Psoas muscle (tissue), 8 donors: ENCODE results near the gene SASH3. TPM values are rescaled to one million over a fixed set of nuclear protein-coding genes. Genes with fewer than 3 reads are reported as not detected.

ENCODE experiments used
- ATAC-seq, 4 donors: fragments of 200-7000 bp; cut with Tn5 transposase; one replicate each; pipeline ENCODE4 v1.9.1; 2020; ENCODE audit warnings: moderate library complexity in 3 of 4, mild to moderate bottlenecking in 2 of 4
- DNase-seq, 2 donors: peaks; one replicate each; pipeline ENCODE4 v3.0.0-alpha.2; 2020
- H3K27ac ChIP-seq: fragments of 200-600 bp; one replicate; pipeline ENCODE4 v1.8.0; 2022
- H3K27me3 ChIP-seq, 3 donors: fragments of 200-600 bp in 1 of 3; one replicate each; pipeline versions ENCODE4 v1.6.1 to v1.8.0; 2013 to 2022; ENCODE audit warnings: low read length in 2 of 3, mild to moderate bottlenecking in 2 of 3, moderate library complexity in 1 of 3; ENCODE audit not compliant: insufficient read depth in 3 of 3
- H3K36me3 ChIP-seq, 2 donors: fragments of 200-600 bp in 1 of 2; one replicate each; pipeline versions ENCODE4 v1.6.1 to v1.8.0; 2013 to 2022; ENCODE audit warnings: low read depth in 1 of 2, mild to moderate bottlenecking in 1 of 2, moderate library complexity in 1 of 2; ENCODE audit not compliant: insufficient read depth in 1 of 2
- H3K4me1 ChIP-seq: fragments of 200-600 bp; one replicate; pipeline ENCODE4 v1.8.0; 2022
- H3K4me3 ChIP-seq: fragments of 200-600 bp; one replicate; pipeline ENCODE4 v1.8.0; 2022; ENCODE audit warnings: mild to moderate bottlenecking
- H3K9me3 ChIP-seq: fragments of 200-600 bp; one replicate; pipeline ENCODE4 v1.8.0; 2022
- CTCF ChIP-seq: fragments of 200-600 bp; IDR thresholded peaks from one replicate; pipeline ENCODE4 v1.8.0; 2022; ENCODE audit warnings: antibody characterized with exemption
- WGBS, 3 donors: extraction: QIAGEN DNeasy Blood & Tissue Kit; methylation state at CpG; one replicate each; pipeline versions ENCODE4 v1.1.6 to v1.1.7; 2013; 5-methylcytosine and 5-hydroxymethylcytosine counted together
- intact Hi-C, 2 donors: fragments of 100-400 bp; cut with DNase I; formaldehyde crosslinking; loops; one replicate each; pipeline versions ENCODE4 v1.11.0 to v1.14.2; 2022
- polyA plus RNA-seq, 3 donors: library from polyadenylated mRNA; stranded (reverse); fragments of 200-250 nt; gene quantifications; one replicate each; pipeline ENCODE4 v1.2.3, GENCODE V29; 2013
- total RNA-seq, 4 donors: library from RNA; stranded (reverse); fragmentation: NEBNext Ultra II Directional in 2 of 4; extraction: Animal tissue kit (Norgen Biotek cat#: 25700) in 2 of 4; gene quantifications; one replicate each; pipeline versions ENCODE4 v1.2.1 to v1.2.4, GENCODE V29; 2021 to 2023
- donor health status: healthy with polysubstance abuse.
- donor health status: DM: no; HTN: no; CAD: no; lungs with moderate emphysema.
- donor health status: Bipolar disorder and iron deficiency.
- donor health status: healthy.
- donor health status: DM: yes; HTN: yes; CAD: no.
- donor health status: DM: no; HTN: no; CAD: no.
- donor health status: DM: no; HTN: no; CAD: no.
- donor health status: DM: yes; HTN: yes; CAD: no.

Gene SASH3
- total and polyA plus RNA-seq, 7 donors, result 0.58 to 2.5 (median 2.2) TPM

- H3K36me3 ChIP-seq, result no peaks in the 10 kb centered on the region
- no peaks in the 10 kb centered on the region for H3K4me1 ChIP-seq
- TF ChIP-seq CTCF, result no peak
- H3K27ac ChIP-seq, result no peak overlapping the region
- H3K4me3 ChIP-seq, result no peak overlapping the region
- H3K27me3 ChIP-seq, result no peaks in the 10 kb centered on the region
- no peaks in the 10 kb centered on the region for H3K9me3 ChIP-seq
- 83 to 100% (median 96%) methylated on average over 4 to 6 of the region's 6 CpGs for WGBS, 3 donors
- ATAC-seq (no peak), DNase-seq (peak in 1 of 2 donors; percentile 23)
- intact Hi-C loops, result no loop called here
These were observed 18.8 kb upstream of the SASH3 start for GRCh38 chrX:129760981-129761380.

- H3K36me3 ChIP-seq, result no peaks in the 10 kb centered on the region
- H3K4me1 ChIP-seq, result no peaks in the 10 kb centered on the region
- no peak overlapping the region for H3K27ac ChIP-seq
- ATAC-seq (no peak), DNase-seq (peak in 1 of 2 donors; percentile 15)
- WGBS, 3 donors, result 80 to 96% (median 94%) methylated on average over 4 of the region's 4 CpGs
- H3K9me3 ChIP-seq, result no peaks in the 10 kb centered on the region
- no peak for TF ChIP-seq CTCF
- H3K27me3 ChIP-seq, result no peaks in the 10 kb centered on the region
- H3K4me3 ChIP-seq, result no peak overlapping the region
- intact Hi-C loops, result no loop called here
These were observed 18.2 kb upstream of the SASH3 start for GRCh38 chrX:129761596-129761995.

- H3K27me3 ChIP-seq, result no peaks in the 10 kb centered on the region
- no peaks in the 10 kb centered on the region for H3K36me3 ChIP-seq
- TF ChIP-seq CTCF, result no peak
- ATAC-seq (no peak), DNase-seq (peak in 1 of 2 donors; percentile 38)
- no peaks in the 10 kb centered on the region for H3K9me3 ChIP-seq
- no peaks in the 10 kb centered on the region for H3K4me1 ChIP-seq
- H3K4me3 ChIP-seq, result no peak overlapping the region
- WGBS, 3 donors, result 86 to 100% (median 94%) methylated on average over 3 of the region's 3 CpGs
- intact Hi-C loops, result no loop called here
- H3K27ac ChIP-seq, result no peak overlapping the region
These were observed 17.3 kb upstream of the SASH3 start for GRCh38 chrX:129762448-129762847.

- no peaks in the 10 kb centered on the region for H3K36me3 ChIP-seq
- no peak for DNase-seq
- no peak overlapping the region for H3K4me3 ChIP-seq
- no peaks in the 10 kb centered on the region for H3K4me1 ChIP-seq
- TF ChIP-seq CTCF, result no peak
- no peak overlapping the region for H3K27ac ChIP-seq
- no peaks in the 10 kb centered on the region for H3K9me3 ChIP-seq
- intact Hi-C loops, result no loop called here
- no peak for ATAC-seq
- no peaks in the 10 kb centered on the region for H3K27me3 ChIP-seq
These were observed 16.1 kb upstream of the SASH3 start for GRCh38 chrX:129763666-129764065.

- H3K9me3 ChIP-seq, result no peaks in the 10 kb centered on the region
- H3K27ac ChIP-seq, result no peak overlapping the region
- TF ChIP-seq CTCF, result no peak
- no peak overlapping the region for H3K4me3 ChIP-seq
- intact Hi-C loops, result no loop called here
- H3K4me1 ChIP-seq, result no peaks in the 10 kb centered on the region
- no peaks in the 10 kb centered on the region for H3K36me3 ChIP-seq
- 90 to 97% (median 92%) methylated on average over 8 of the region's 8 CpGs for WGBS, 3 donors
- no peak for ATAC-seq
- DNase-seq, result peak in 1 of 2 donors; percentile 26
- no peaks in the 10 kb centered on the region for H3K27me3 ChIP-seq
These were observed 11.6 kb upstream of the SASH3 start for GRCh38 chrX:129768186-129768585.
